Immature natural killer cell (primary cell): ENCODE results near the gene ZNF559. TPM values are rescaled to one million over a fixed set of nuclear protein-coding genes. Genes with fewer than 3 reads are reported as not detected.

ENCODE experiments used
- DNase-seq, 3 donors: peaks; one replicate each; pipeline ENCODE4 v3.0.0; 2022; ENCODE audit warnings: mixed read lengths in 1 of 3
- H3K27ac Mint-ChIP-seq, 6 donors: one replicate each; pipeline ENCODE4 v1.8.0; 2020; ENCODE audit warnings: mixed read lengths in 6 of 6, mild to moderate bottlenecking in 5 of 6, inconsistent platforms in 4 of 6, moderate library complexity in 3 of 6
- H3K27me3 Mint-ChIP-seq, 3 donors: one replicate each; pipeline ENCODE4 v1.8.0; 2020 to 2021; ENCODE audit warnings: low read depth in 3 of 3, mild to moderate bottlenecking in 3 of 3, mixed read lengths in 3 of 3, moderate library complexity in 3 of 3, inconsistent platforms in 1 of 3
- H3K36me3 Mint-ChIP-seq, 3 donors: one replicate each; pipeline ENCODE4 v1.8.0; 2020; ENCODE audit warnings: mixed read lengths in 3 of 3, inconsistent platforms in 2 of 3, mild to moderate bottlenecking in 2 of 3
- H3K4me1 Mint-ChIP-seq, 2 donors: one replicate each; pipeline ENCODE4 v1.8.0; 2020; ENCODE audit warnings: inconsistent platforms in 2 of 2, mild to moderate bottlenecking in 2 of 2, mixed read lengths in 2 of 2, moderate library complexity in 1 of 2
- H3K4me3 Mint-ChIP-seq, 5 donors: one replicate each; pipeline ENCODE4 v1.8.0; 2020; ENCODE audit warnings: mild to moderate bottlenecking in 5 of 5, mixed read lengths in 5 of 5, inconsistent platforms in 3 of 5, moderate library complexity in 3 of 5
- H3K9me3 Mint-ChIP-seq, 6 donors: one replicate each; pipeline ENCODE4 v1.8.0; 2020; ENCODE audit warnings: mild to moderate bottlenecking in 6 of 6, mixed read lengths in 6 of 6, inconsistent platforms in 4 of 6, moderate library complexity in 3 of 6
- polyA plus RNA-seq, 3 donors: library from polyadenylated mRNA; unstranded; fragments of 300-500 nt; fragmentation: Illumina TruSeq; gene quantifications; one replicate each; pipeline ENCODE4 v1.2.3, GENCODE V29; 2021

Gene ZNF559
- polyA plus RNA-seq, 3 donors from 2014 or later: 12.3 to 26.4 (median 16.4) TPM

DNA sequence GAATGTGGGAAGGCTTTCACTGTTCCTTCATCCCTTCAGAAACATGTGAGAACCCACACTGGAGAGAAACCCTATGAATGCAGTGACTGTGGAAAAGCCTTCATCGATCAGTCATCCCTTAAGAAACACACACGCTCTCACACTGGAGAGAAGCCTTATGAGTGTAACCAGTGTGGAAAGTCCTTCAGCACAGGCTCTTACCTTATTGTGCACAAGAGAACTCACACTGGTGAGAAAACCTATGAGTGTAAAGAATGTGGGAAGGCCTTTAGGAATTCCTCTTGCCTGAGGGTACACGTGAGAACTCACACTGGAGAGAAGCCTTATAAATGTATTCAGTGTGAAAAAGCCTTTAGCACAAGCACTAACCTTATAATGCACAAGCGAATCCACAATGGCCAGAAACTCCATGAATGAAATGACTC, 57.4 kb downstream of the ZNF559 start:
- Mint-ChIP-seq H3K27me3 (peaks cover 0 to 3% (median 0%) of the 10 kb centered on the region in 3 donors), H3K9me3 (peaks cover 29 to 96% (median 86%) of the 10 kb centered on the region in 6 donors), H3K27ac (no peak overlapping the region), H3K36me3 (peaks cover 80 to 92% (median 87%) of the 10 kb centered on the region in 3 donors), H3K4me3 (no peak overlapping the region), H3K4me1 (peaks cover 0 to 2% of the 10 kb centered on the region in 2 donors)
- DNase-seq: no peak

Other genes with a start within 250 kb of the ZNF559 start
- not detected for gene OR1M1, start 237.1 kb upstream of the ZNF559 start, polyA plus RNA-seq
- not detected for gene OR7G2, start 216.7 kb upstream of the ZNF559 start, polyA plus RNA-seq
- not detected for gene OR7G1, start 208.4 kb upstream of the ZNF559 start, polyA plus RNA-seq
- gene OR7G3, start 197.2 kb upstream of the ZNF559 start, polyA plus RNA-seq: not detected
- 10 to 100 TPM; 20.3 to 40.4 (median 21.5) TPM for gene ZNF317, start 183.8 kb upstream of the ZNF559 start, polyA plus RNA-seq
- gene OR7D2, start 145.2 kb upstream of the ZNF559 start, polyA plus RNA-seq: not detected
- not detected for gene OR7D4, start 104.6 kb upstream of the ZNF559 start, polyA plus RNA-seq
- not detected for gene OR7E24, start 73.2 kb upstream of the ZNF559 start, polyA plus RNA-seq
- gene ZNF699, start 14.3 kb upstream of the ZNF559 start, polyA plus RNA-seq: 10 to 100 TPM in 2 of 3 donors, 1 to 10 TPM in 1; 8.1 to 11.0 (median 10.9) TPM
- gene ZNF177, start 38.8 kb downstream of the ZNF559 start, polyA plus RNA-seq: under 1 TPM in 1 of 3 donors, not detected in 2; 0.52 TPM
- 10 to 100 TPM; 15.9 to 23.6 (median 19.6) TPM for gene ZNF266, start 111.4 kb downstream of the ZNF559 start, polyA plus RNA-seq
- not detected for gene ZNF560, start 174.4 kb downstream of the ZNF559 start, polyA plus RNA-seq
- gene ZNF426, start 214.5 kb downstream of the ZNF559 start, polyA plus RNA-seq: 10 to 100 TPM in 2 of 3 donors, 1 to 10 TPM in 1; 9.2 to 27.5 (median 23.7) TPM